Neural cell (in vitro differentiated cells): ENCODE results near the gene IGSF21. TPM values are rescaled to one million over a fixed set of nuclear protein-coding genes. Genes with fewer than 3 reads are reported as not detected.

Experiments
- H2AFZ ChIP-seq: fragments of 200-600, 300-800 bp; sonication (generic), shearing (Covaris generic); 2 replicates; pipeline ENCODE4 v1.6.0; 2014; ENCODE audit warnings: low read depth, mild to moderate bottlenecking, antibody characterized with exemption, low read length, moderate library complexity
- H3F3A ChIP-seq: fragments of 200-600 bp; shearing (Covaris generic); 2 replicates; pipeline ENCODE4 v1.6.1; 2016; ENCODE audit warnings: mild to moderate bottlenecking, moderate library complexity, mixed read lengths, antibody characterized with exemption, low read length; ENCODE audit not compliant: insufficient read depth, poor library complexity, severe bottlenecking
- H3K27ac ChIP-seq: fragments of 200-600, 300-800 bp; sonication (generic), shearing (Covaris generic); 2 replicates; pipeline ENCODE4 v1.5.1; 2014; ENCODE audit warnings: mild to moderate bottlenecking, low read length, moderate library complexity
- H3K27me3 ChIP-seq: fragments of 300-800, 200-600 bp; sonication (generic), shearing (Covaris generic); 2 replicates; pipeline ENCODE4 v1.6.0; 2014; ENCODE audit warnings: mild to moderate bottlenecking, low read depth, low read length, moderate library complexity; ENCODE audit not compliant: insufficient read depth
- H3K36me3 ChIP-seq: fragments of 300-800, 200-600 bp; sonication (generic), shearing (Covaris generic); 2 replicates; pipeline ENCODE4 v1.5.1; 2014; ENCODE audit warnings: mild to moderate bottlenecking, antibody characterized with exemption, low read length, moderate library complexity; ENCODE audit not compliant: insufficient read depth
- H3K4me2 ChIP-seq: fragments of 300-800, 200-600 bp; sonication (generic), shearing (Covaris generic); 2 replicates; pipeline ENCODE4 v1.6.0; 2014; ENCODE audit warnings: mild to moderate bottlenecking, low read length
- H3K4me3 ChIP-seq: fragments of 300-800, 200-600 bp; sonication (generic), shearing (Covaris generic); 2 replicates; pipeline ENCODE4 v1.5.1; 2014; ENCODE audit warnings: mild to moderate bottlenecking, low read length, moderate library complexity
- H3K79me2 ChIP-seq: fragments of 200-600 bp; shearing (Covaris generic); replicated peaks from 2 replicates; pipeline ENCODE4 v1.6.0; 2014; ENCODE audit warnings: mild to moderate bottlenecking, low read length, moderate library complexity; ENCODE audit not compliant: insufficient read depth
- H3K9ac ChIP-seq: fragments of 300-800, 200-600 bp; sonication (generic), shearing (Covaris generic); 2 replicates; pipeline ENCODE4 v1.6.1; 2016; ENCODE audit warnings: mild to moderate bottlenecking, low read length, mixed read lengths
- H3K9me2 ChIP-seq: fragments of 200-600 bp; shearing (Covaris generic); 2 replicates; pipeline ENCODE4 v1.6.1; 2016; ENCODE audit warnings: mild to moderate bottlenecking, low read length, mixed read lengths; ENCODE audit not compliant: insufficient read depth
- H3K9me3 ChIP-seq: fragments of 200-600, 300-800 bp; sonication (generic), shearing (Covaris generic); 2 replicates; pipeline ENCODE4 v1.6.1; 2016; ENCODE audit warnings: mild to moderate bottlenecking, mixed run types, low read length, moderate library complexity, mixed read lengths
- H4K20me1 ChIP-seq: fragments of 200-600 bp; shearing (Covaris generic); 2 replicates; pipeline ENCODE4 v1.6.1; 2016; ENCODE audit warnings: mild to moderate bottlenecking, mixed run types; ENCODE audit not compliant: insufficient read depth
- EP300 ChIP-seq: fragments of 450-650 bp; conservative IDR thresholded peaks from 2 replicates; pipeline ENCODE4 v1.6.1; 2014; ENCODE audit warnings: antibody characterized with exemption, mild to moderate bottlenecking, moderate library complexity; ENCODE audit not compliant: poor library complexity, severe bottlenecking
- EZH2 ChIP-seq: fragments of 200-600, 300-800 bp; shearing (Covaris generic), sonication (generic); IDR thresholded peaks from 2 replicates; pipeline ENCODE4 v1.6.1; 2014; ENCODE audit warnings: antibody characterized with exemption, low read length, borderline replicate concordance, mild to moderate bottlenecking; ENCODE audit not compliant: insufficient read depth, poor library complexity, severe bottlenecking
- MXI1 ChIP-seq: fragments of 450-650 bp; conservative IDR thresholded peaks from 2 replicates; pipeline ENCODE4 v1.6.1; 2014; ENCODE audit warnings: antibody characterized with exemption, mild to moderate bottlenecking; ENCODE audit not compliant: poor library complexity, severe bottlenecking
- POLR2AphosphoS5 ChIP-seq: IDR thresholded peaks from 2 replicates; pipeline ENCODE4 v1.6.1; 2012
- RAD21 ChIP-seq: fragments of 450-650 bp; conservative IDR thresholded peaks from 2 replicates; pipeline ENCODE4 v1.6.1; 2014; ENCODE audit warnings: antibody characterized with exemption, mild to moderate bottlenecking, moderate library complexity
- SMC3 ChIP-seq: fragments of 450-650 bp; conservative IDR thresholded peaks from 2 replicates; pipeline ENCODE4 v1.6.1; 2014; ENCODE audit warnings: antibody characterized with exemption, mild to moderate bottlenecking, moderate library complexity; ENCODE audit not compliant: poor library complexity
- TAF1 ChIP-seq: IDR thresholded peaks from 2 replicates; pipeline ENCODE4 v1.6.1; 2012; ENCODE audit warnings: low read depth
- polyA plus RNA-seq: library from polyadenylated mRNA; depleted of rRNA; stranded (reverse); fragments of >200 nt; gene quantifications from 2 replicates; pipeline ENCODE4 v1.2.3, GENCODE V29; 2014
- TF ChIP-seq, protein P1 (sequence below): fragments of 450-650 bp; IDR thresholded peaks from 2 replicates; pipeline ENCODE4 v1.5.1; 2014; ENCODE audit warnings: antibody characterized with exemption, mild to moderate bottlenecking, moderate library complexity; ENCODE audit not compliant: poor library complexity, severe bottlenecking
- TF ChIP-seq, protein P2 (sequence below): IDR thresholded peaks from 2 replicates; pipeline ENCODE4 v1.6.1; 2012; ENCODE audit warnings: borderline replicate concordance

The IGSF21 gene
- polyA plus RNA-seq, 1 donor from 2014 or later: 2.4 TPM

DNA sequence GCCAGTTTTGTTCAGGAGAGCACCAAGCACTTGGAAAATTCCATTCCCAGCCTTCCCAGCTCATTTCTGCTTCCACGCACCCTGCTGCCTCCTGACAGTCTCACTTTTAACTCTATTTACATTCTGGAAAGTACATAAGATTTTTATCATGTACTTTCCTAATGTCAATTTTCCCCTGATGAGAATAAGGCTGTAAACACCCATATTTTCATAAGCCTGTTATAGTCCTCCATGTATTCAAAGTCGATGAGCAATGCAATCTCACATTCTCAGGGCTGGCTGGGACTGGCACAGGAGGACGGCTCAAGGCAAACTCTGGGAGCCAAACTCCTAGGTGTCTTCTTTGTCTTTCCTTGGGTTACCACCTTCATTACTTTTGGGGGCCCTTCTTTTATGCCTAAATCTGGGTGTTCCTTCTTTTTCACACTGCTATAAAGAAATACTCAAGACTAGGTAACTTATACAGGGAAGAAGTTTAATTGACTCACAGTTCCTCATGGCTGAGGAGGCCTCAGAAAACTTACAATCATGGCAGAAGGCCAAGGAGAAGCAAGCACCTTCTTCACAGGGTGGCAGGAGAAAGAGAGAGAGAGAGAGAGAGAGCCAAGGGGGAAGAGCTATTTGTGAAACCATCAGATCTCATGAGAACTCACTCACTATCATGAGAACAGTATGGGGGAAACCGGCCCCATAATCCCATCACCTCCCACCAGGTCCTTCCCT lies 94.6 kb downstream of the IGSF21 start:
- H3K4me2 ChIP-seq: no peak overlapping the region
- H3K27me3 ChIP-seq: no peaks in the 10 kb centered on the region
- H3K36me3 ChIP-seq: no peaks in the 10 kb centered on the region
- TF ChIP-seq, protein P1, sequence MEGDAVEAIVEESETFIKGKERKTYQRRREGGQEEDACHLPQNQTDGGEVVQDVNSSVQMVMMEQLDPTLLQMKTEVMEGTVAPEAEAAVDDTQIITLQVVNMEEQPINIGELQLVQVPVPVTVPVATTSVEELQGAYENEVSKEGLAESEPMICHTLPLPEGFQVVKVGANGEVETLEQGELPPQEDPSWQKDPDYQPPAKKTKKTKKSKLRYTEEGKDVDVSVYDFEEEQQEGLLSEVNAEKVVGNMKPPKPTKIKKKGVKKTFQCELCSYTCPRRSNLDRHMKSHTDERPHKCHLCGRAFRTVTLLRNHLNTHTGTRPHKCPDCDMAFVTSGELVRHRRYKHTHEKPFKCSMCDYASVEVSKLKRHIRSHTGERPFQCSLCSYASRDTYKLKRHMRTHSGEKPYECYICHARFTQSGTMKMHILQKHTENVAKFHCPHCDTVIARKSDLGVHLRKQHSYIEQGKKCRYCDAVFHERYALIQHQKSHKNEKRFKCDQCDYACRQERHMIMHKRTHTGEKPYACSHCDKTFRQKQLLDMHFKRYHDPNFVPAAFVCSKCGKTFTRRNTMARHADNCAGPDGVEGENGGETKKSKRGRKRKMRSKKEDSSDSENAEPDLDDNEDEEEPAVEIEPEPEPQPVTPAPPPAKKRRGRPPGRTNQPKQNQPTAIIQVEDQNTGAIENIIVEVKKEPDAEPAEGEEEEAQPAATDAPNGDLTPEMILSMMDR: no peak
- no peak for TF ChIP-seq SMC3
- TF ChIP-seq RAD21: no peak
- no peak for TF ChIP-seq EP300
- TF ChIP-seq MXI1: no peak
- TF ChIP-seq, protein P2, sequence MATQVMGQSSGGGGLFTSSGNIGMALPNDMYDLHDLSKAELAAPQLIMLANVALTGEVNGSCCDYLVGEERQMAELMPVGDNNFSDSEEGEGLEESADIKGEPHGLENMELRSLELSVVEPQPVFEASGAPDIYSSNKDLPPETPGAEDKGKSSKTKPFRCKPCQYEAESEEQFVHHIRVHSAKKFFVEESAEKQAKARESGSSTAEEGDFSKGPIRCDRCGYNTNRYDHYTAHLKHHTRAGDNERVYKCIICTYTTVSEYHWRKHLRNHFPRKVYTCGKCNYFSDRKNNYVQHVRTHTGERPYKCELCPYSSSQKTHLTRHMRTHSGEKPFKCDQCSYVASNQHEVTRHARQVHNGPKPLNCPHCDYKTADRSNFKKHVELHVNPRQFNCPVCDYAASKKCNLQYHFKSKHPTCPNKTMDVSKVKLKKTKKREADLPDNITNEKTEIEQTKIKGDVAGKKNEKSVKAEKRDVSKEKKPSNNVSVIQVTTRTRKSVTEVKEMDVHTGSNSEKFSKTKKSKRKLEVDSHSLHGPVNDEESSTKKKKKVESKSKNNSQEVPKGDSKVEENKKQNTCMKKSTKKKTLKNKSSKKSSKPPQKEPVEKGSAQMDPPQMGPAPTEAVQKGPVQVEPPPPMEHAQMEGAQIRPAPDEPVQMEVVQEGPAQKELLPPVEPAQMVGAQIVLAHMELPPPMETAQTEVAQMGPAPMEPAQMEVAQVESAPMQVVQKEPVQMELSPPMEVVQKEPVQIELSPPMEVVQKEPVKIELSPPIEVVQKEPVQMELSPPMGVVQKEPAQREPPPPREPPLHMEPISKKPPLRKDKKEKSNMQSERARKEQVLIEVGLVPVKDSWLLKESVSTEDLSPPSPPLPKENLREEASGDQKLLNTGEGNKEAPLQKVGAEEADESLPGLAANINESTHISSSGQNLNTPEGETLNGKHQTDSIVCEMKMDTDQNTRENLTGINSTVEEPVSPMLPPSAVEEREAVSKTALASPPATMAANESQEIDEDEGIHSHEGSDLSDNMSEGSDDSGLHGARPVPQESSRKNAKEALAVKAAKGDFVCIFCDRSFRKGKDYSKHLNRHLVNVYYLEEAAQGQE: no peak
- no peak for TF ChIP-seq EZH2
- TF ChIP-seq POLR2AphosphoS5: no peak
- TF ChIP-seq TAF1: no peak
- H3F3A ChIP-seq: no peaks in the 10 kb centered on the region
- no peak overlapping the region for H2AFZ ChIP-seq
- no peaks in the 10 kb centered on the region for H4K20me1 ChIP-seq
- peaks cover 6% of the 10 kb centered on the region for H3K9me3 ChIP-seq
- no peak overlapping the region for H3K9ac ChIP-seq
- H3K4me3 ChIP-seq: no peak overlapping the region
- no peaks in the 10 kb centered on the region for H3K79me2 ChIP-seq
- no peak overlapping the region for H3K27ac ChIP-seq
- H3K9me2 ChIP-seq: no peaks in the 10 kb centered on the region

DNA sequence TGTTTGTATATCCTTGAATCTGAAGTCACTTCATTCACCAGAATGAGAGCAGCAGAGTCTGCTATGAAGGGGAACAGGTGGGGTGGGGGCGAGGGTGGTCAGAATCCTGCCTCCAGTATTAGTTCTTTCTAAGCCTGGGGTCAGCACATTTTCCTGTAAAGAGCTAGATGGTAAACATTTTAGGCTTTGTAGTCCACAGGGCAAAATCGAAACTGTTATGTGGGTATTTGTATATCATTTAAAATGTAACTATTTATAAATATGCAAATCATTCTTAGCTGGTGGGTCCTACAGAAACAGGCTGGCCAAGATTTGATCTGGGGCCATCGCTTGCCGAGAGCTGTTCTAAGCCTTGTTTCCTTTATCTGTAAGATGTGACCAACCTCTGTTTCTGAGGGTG lies 96.0 kb downstream of the IGSF21 start:
- Histone ChIP-seq H3K36me3 (no peaks in the 10 kb centered on the region), H3F3A (no peaks in the 10 kb centered on the region), H3K9me2 (no peaks in the 10 kb centered on the region), H3K27ac (no peak overlapping the region), H3K79me2 (no peaks in the 10 kb centered on the region), H3K4me2 (no peak overlapping the region), H3K4me3 (no peak overlapping the region), H4K20me1 (no peaks in the 10 kb centered on the region), H3K27me3 (no peaks in the 10 kb centered on the region), H3K9me3 (peaks cover 6% of the 10 kb centered on the region), H3K9ac (no peak overlapping the region), H2AFZ (no peak overlapping the region)
- TF ChIP-seq, protein P2: no peak
- TF ChIP-seq, protein P1: no peak
- TF ChIP-seq MXI1 (no peak), SMC3 (no peak), POLR2AphosphoS5 (no peak), RAD21 (no peak), TAF1 (no peak), EZH2 (no peak)
